HL-60 (cell line): ENCODE results near the gene SUN3.

Experiments used
- GABPA ChIP-seq: IDR thresholded peaks from 2 replicates; pipeline ENCODE4 v1.6.1; 2012; ENCODE audit warnings: low read depth
- POLR2AphosphoS5 ChIP-seq: IDR thresholded peaks from 2 replicates; pipeline ENCODE4 v1.6.1; 2012; ENCODE audit warnings: low read depth
- SPI1 ChIP-seq: IDR thresholded peaks from 2 replicates; pipeline ENCODE4 v1.6.1; 2012; ENCODE audit warnings: low read depth, mild to moderate bottlenecking, borderline replicate concordance
- TF ChIP-seq, protein P1 (sequence below): IDR thresholded peaks from one replicate; pipeline ENCODE4 v1.5.1; 2011; ENCODE audit warnings: low read length, control low read depth, inconsistent platforms; ENCODE audit not compliant: insufficient read depth
- TF ChIP-seq, protein P2 (sequence below): IDR thresholded peaks from 2 replicates; pipeline ENCODE4 v1.6.1; 2012; ENCODE audit warnings: low read depth; ENCODE audit not compliant: insufficient replicate concordance

DNA sequence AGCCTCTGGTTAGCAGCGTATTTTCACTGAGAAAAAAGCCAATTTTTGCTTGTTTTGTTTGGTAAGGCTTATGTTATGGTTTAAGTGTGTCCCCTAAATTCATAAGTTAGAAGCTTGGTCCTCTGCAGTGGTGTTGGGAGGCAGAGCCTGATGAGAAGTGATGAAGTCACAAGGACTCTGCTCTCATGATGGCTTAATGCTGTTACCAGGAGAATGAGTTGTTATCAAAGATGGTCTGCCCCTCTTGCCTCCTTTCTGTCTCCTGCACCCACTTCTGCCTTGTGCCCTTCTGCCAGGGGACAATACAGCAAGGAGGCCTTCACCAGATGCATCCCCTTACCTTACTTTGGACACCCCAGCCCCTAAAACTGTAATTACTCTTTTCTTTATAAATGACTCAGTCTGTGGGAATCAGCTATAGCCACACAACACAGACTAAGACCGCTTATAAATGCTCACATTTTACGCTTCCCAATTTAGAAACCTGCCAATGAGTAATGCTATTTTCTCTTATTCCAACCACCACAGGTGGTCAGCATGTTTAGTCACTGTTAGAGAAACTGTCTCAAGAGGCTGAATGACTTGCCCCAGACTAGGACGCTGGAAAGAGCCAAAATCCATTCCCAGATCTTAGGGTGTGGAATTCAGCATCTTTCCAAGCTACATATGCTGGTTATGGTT is 74.5 kb downstream of the SUN3 start:
- TF ChIP-seq, protein P1, sequence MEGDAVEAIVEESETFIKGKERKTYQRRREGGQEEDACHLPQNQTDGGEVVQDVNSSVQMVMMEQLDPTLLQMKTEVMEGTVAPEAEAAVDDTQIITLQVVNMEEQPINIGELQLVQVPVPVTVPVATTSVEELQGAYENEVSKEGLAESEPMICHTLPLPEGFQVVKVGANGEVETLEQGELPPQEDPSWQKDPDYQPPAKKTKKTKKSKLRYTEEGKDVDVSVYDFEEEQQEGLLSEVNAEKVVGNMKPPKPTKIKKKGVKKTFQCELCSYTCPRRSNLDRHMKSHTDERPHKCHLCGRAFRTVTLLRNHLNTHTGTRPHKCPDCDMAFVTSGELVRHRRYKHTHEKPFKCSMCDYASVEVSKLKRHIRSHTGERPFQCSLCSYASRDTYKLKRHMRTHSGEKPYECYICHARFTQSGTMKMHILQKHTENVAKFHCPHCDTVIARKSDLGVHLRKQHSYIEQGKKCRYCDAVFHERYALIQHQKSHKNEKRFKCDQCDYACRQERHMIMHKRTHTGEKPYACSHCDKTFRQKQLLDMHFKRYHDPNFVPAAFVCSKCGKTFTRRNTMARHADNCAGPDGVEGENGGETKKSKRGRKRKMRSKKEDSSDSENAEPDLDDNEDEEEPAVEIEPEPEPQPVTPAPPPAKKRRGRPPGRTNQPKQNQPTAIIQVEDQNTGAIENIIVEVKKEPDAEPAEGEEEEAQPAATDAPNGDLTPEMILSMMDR = no peak
- no peak for TF ChIP-seq SPI1
- no peak for TF ChIP-seq GABPA
- TF ChIP-seq POLR2AphosphoS5 = no peak
- TF ChIP-seq, protein P2, sequence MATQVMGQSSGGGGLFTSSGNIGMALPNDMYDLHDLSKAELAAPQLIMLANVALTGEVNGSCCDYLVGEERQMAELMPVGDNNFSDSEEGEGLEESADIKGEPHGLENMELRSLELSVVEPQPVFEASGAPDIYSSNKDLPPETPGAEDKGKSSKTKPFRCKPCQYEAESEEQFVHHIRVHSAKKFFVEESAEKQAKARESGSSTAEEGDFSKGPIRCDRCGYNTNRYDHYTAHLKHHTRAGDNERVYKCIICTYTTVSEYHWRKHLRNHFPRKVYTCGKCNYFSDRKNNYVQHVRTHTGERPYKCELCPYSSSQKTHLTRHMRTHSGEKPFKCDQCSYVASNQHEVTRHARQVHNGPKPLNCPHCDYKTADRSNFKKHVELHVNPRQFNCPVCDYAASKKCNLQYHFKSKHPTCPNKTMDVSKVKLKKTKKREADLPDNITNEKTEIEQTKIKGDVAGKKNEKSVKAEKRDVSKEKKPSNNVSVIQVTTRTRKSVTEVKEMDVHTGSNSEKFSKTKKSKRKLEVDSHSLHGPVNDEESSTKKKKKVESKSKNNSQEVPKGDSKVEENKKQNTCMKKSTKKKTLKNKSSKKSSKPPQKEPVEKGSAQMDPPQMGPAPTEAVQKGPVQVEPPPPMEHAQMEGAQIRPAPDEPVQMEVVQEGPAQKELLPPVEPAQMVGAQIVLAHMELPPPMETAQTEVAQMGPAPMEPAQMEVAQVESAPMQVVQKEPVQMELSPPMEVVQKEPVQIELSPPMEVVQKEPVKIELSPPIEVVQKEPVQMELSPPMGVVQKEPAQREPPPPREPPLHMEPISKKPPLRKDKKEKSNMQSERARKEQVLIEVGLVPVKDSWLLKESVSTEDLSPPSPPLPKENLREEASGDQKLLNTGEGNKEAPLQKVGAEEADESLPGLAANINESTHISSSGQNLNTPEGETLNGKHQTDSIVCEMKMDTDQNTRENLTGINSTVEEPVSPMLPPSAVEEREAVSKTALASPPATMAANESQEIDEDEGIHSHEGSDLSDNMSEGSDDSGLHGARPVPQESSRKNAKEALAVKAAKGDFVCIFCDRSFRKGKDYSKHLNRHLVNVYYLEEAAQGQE = no peak
